ENCODE measurements around the gene MAJIN.
"Not testable (repeated sequence)": the region's sequence is repeated elsewhere in the genome, so short reads cannot be mapped to it uniquely, and the experiment has no call there.

The MAJIN gene

DNA sequence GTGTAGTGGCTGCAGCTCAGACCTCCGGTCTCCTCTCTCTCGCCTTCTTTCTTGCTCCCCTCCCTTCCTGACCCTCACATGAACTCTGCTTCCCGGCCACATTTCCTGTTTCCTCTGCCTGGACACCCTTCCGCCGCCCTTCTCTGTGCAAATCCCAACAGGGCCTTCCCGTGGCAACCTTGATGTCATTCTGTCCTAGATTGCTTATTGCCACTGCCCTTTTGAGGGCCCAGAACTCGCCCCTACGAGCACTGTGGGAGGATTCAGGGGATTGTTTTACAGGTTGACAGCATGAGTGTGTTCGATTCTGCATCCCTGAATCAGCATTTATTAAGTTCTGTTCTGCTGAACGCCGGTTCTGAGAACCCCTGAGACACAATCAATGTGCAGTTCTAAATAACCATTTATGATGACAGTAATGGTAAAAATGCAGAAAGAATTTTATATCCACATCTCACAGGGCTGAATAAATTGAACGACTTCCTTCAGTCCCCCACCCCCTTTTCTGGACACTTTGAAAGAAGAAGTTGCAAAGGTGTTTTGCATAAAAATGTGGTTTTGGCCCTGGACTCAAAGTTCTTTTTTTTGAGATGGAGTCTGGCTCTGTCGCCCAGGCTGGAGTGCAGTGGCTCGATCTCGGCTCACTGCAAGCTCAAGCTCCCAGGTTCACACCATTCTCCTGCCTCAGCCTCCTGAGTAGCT is 18.5 kb upstream of the MAJIN start:
- DNase-seq: peak; percentile 40 to 65

DNA sequence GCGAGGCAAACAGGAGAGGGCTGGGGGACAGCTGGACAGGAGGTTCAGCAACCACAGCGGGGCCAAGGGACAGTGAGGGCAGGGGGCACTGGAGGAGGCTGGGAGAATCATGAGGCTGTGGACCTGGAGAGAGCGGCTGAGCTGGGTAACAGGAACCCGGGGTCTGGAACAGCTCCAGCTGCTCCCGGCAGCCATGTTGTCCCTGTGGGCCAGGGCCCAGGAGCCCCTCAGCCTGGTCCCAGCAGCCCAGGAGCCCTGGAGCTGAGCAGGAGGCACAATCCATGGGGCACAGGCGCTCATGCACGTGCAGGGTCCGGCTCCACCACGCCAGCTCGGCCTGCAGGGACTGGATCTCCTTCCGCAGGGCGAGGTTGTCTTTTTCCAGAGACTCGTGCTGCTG is 17.5 kb upstream of the MAJIN start:
- no peak for DNase-seq

DNA sequence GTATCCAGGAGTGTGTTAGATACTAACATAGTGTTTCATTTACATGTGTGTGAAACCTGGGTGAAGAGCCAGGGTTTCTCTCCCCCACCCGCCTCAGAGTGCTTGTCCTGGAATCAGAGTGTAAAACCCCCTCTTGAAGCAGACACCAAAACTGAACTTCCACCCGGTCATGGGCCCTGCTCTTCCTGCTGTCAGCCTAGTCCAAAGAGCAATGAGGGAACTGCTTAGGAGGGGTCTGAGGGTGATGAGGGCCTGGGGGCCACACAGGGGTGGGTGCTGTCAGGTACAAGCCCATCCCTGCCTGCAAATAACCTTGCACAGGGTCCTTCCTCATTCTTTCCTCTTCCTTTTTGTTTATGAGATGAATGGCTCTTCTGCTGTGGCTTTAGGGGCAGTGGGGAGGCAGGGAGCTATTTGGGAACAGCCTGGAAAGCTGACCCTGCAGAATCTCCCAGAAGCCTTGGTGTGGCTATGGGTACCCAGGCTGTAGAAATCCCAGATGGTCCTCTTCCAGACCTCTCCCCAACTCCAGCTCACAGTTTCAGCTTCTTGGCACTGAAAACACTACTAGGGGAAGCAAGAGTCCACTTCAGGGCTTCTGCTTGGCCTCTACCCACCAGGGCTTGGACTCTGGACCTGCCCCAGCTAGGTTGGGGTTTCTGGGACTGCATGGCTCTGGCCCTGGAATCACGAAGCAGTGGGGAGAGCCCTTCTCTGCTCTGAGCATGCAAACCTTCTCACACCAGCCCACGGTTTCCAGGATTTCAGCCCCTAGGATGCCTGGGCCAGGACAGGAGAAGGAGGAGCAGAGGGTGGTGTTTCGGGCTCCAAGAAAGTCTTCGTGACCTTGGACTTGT is 16.3 kb upstream of the MAJIN start:
- no peak for DNase-seq

DNA sequence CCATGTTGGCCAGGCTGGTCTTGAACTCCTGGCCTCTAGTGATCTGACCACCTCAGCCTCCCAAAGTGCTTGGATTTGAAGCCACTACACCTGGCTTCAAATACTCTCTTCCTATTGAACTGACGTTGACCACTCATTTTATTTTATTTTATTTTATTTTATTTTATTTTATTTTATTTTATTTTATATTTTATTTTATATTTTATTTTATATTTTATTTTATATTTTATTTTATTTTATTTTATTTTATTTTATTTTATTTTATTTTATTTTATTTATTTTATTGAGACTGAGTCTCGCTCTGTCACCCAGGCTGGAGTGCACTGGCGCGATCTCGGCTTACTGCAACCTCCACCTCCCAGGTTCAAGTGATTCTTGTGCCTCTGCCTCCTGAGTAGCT is 11.4 kb upstream of the MAJIN start:
- DNase-seq: not testable (repeated sequence)

DNA sequence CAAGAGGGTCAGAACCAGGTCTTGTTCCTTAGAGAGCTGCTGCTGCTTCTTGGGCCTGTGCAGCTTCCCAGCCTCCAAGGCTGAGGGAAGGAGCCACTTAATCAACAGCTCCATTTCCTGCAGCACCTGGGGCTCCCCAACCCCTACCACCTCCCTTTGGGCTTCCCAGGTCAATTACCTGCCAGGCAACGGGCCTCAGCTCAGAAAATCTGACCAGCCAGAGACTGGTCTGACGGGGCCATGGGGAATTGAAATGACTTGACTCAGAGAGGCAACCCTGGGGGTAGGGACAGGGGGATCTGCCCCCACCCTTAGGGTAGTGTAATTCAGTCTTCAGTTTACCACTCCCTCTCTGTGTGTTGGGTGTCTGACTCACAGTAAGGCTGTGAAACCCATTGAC is 4.7 kb upstream of the MAJIN start:
- DNase-seq: no peak

DNA sequence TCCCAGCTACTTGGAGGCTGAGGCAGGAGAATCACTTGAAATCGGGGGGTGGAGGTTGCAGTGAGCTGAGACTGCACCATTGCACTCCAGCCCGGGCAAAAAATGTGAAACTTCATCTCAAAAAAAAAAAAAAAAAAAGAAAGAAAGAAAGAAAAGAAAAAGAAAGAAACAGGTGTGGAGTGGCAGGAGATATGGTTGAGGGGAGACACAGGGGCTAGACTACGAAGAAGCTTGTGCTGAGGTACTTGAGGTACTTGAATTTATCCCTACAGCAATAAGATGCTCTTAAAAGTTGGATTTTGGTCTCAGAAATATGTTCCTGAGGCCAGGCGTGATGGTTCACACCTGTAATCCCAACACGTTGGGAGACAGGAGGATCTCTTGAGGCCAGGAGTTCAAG is 2.2 kb upstream of the MAJIN start:
- no peak for DNase-seq

DNA sequence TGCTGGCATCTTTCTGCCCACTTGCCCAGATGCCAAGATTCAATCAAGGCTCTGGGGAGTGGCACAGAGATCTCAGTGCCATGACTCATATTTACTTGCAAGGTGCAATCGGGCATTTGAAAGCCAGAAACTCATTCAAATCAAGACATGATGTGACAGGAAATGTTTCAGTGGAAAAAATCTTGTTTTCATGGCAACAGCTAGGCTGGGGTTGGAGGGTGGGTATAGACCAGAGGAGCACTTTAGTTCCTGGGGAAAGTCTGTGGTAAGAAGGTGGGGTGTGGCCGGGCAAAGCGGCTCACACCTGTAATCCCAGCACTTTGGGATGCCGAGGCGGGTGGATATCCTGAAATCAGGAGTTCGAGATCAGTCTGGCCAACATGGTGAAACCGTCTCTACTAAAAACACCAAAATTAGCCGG is 1.2 kb downstream of the MAJIN start:
- no peak for DNase-seq

DNA sequence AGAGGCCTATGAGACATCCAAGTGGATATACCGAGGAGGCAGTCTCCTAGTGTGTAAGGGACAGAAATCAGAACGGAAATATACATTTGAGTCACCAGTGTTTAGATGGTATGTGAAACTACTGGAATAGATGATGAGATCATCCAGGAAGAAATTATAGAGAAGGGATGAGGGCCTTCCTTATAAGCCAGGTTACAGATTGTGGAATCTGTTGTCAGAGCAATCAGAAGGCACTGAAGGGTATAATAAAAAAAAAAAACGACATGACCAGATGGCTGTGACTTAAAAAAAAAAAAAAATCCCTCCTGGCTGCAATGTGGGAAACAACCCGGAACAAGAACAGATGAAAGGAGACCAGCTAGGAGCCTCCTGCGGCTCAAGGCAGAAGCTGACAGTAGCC is 2.7 kb downstream of the MAJIN start:
- no peak for DNase-seq

DNA sequence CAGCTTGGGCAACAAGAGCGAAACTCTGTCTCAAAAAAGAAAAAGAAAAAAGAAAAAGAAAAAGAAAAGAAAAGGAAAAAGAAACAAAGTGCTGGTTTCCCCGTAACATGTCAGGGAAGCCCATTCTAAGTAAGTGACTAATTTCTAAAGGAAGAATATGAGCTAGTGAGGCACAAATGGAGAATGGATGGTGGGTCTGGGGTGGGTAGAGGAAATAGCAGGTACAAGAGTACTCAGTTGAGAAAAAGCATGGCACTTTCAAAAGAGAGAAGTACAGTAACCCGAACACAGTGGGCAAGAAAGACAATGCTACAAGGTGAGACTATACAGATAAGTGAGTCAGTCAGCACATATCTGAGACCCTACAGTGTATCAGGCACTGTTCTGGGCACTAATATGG is 4.5 kb downstream of the MAJIN start:
- DNase-seq: no peak

DNA sequence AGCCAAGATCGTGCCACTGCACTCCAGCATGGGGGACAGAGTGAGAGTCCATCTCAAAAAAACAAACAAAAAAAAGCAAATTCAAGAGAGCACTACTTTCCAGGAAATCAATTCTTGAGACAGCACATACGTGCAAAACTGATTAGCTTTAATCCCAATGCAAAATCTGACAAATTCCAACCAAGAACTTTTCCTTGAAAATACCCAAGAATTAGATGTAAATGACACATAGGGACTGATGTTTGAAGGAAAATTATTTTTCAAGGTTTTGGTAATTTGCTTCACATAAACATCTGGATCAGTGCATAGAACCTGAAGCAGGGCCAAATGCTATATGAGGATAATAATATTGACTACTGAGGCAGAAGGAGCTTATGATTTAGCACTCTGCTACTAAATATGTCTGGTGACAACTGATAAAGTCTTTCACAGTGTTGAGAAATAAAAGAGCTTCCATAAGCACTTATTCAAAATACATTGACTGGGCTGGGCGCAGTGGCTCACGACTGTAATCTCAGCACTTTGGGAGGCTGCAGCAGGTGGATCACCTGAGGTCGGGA is 8.8 kb downstream of the MAJIN start:
- DNase-seq: no peak

DNA sequence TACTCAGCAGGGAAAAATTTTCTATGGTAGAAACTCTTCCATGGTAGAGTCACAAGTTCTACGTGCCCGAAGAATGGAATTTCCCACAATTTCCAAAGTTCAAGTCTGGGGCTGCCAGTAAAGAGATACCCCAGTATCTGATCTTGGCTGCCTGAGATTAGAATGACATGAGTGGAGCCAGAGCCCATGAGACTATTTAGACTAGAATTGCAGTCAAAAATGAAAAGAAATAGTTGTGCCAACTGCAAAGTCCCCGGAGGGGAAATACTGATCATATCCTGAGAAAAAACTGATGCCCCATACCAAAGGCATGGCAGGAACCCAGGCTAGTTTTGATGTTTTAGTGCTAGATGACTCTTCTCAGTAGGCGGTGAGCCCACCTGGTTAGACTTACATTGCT is 11.2 kb downstream of the MAJIN start:
- no peak for DNase-seq

DNA sequence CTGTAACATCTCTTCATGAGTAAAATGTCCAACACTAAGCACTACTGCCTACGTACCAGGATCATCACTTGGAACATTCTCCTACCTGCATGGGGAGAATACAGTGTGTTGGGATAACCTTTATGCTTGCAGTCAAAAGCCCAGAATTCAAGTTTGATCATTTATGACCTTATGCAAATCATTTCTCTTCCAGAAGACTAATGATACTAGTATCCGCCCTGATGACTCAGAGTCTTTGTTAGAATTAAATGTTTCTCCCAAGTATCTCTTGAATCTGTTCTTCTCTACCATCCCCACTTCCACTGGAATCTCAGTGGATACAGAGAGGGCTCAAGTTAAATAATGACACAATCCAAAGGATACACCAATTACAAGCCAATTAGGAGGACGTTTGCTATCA is 12.4 kb downstream of the MAJIN start:
- DNase-seq: no peak

DNA sequence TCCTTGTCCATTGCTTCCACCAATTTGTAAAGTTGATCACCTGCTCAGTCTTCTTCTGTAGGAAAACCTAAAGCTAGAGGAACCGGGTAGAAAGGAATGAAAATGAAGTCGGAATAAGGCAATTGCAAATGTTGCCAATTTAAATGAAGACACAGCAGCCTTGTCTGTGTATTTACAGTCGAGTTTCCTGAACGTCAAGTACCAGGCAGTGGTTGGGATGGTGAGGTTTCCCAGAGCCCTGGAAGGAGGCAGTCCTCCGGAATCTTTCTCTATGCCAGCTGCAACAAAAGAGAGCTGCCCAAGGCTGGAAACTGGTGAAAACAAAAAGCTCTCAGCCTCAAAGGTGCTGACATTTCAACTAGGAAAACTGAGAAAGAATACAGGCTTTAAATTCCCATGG is 17.7 kb downstream of the MAJIN start:
- no peak for DNase-seq

DNA sequence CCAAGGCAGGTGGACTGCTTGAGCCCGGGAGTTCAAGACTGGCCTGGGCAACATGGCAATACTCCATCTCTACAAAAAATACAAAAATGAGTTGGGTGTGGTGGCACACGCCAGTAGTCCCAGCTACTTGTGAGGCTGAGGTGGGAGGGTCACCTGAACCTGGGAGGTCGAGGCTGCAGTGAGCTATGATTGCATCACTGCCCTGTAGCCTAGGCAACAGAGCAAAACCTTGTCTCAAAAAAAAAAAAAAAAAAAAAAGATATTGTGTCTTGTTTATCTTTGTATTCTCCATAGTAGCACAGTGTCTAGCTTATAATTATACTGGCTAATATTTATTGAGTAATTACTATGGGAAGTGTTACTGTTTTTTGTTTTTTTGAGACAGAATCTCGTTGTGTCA is 20.4 kb downstream of the MAJIN start:
- DNase-seq: no peak

DNA sequence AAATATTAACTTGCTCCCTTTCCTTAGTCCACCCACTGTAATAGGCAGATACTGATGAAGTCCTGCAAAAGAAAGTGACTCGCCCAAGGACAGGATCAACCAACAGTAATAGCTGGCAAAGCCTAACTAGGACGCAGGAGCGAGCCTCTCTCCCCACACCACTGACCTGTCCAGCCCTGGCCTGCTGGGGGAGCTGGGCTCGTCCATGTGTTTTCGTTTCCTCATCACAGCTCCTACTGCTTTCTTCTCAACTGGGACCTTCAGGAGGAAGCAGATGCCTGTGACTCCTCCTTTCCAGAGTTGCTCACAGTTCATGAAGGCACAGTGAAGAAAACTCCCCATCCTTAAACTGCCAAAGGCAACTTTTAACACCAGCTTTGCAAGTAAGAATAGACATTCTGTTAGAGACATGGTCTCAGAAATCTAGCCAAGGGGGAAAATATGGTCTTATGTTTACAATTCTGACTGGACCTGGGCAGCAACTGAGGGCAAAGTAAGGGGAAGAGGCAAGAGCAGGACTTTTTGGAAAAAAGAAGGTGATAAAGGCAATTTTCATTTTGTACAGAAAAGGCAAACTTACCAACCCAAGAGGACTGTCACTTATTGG is 24.6 kb downstream of the MAJIN start:
- peak; percentile 29 to 58 for DNase-seq

DNA sequence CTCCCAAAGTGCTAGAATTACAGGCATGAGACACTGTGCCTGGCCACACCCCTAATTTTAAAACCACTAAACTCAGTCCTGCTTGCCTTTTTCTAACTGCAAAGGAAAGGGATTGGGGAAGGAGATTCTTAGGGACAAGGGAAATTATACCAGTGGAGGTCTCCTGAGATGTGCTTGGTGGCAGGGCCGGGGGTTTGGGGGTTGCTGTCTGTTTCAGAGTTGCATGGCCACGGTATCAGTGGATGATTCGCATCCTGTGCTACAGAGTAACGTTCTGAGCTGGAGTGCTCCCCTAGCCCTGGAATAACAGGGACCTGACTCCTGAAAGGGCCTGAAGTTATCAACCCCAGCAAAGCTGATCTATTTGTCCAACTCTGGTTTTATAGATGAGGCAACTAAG is 35.4 kb downstream of the MAJIN start:
- no peak for DNase-seq

DNA sequence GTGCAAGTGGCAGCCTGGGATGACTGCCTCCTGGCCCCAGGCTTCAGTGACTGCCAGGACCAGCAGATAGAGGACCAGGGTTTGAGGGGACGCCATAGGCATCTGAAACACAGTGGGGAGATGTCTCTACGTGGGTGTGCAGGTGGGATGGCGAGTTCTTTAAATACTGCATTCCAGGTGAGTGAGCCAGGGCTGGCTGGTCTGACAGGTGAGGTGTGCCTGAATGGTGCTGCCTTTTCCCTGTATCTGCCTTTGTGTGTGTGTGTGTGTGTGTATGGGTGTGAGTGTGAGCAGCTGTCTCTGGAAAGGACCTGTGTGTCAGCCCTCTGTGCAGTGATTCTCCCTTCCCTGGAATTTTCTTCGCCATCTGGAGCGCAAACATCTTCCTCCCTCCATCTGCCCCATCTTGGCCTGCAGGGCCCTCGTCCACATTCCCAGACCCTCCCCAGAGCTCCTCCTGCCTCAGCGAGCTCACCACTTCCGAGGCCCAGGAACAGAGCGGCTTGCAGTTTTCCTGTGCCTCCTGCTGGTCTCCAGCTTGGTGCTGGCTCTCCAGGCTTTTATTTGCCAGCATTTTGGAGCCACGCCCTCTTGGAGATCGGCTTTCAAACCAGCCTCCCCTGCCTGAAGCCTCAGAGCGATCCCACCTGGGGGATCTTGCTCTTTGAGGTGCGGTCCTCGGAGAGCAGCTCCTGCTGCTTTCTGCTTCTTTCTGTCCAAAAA is 36.4 kb downstream of the MAJIN start, which contains the start of gene GPHA2:
TSS of gene GPHA2 (minus strand) at position 535 of the 723 bp plus-strand sequence. CDS start at position 102, 433 bp downstream.
- no peak for DNase-seq

DNA sequence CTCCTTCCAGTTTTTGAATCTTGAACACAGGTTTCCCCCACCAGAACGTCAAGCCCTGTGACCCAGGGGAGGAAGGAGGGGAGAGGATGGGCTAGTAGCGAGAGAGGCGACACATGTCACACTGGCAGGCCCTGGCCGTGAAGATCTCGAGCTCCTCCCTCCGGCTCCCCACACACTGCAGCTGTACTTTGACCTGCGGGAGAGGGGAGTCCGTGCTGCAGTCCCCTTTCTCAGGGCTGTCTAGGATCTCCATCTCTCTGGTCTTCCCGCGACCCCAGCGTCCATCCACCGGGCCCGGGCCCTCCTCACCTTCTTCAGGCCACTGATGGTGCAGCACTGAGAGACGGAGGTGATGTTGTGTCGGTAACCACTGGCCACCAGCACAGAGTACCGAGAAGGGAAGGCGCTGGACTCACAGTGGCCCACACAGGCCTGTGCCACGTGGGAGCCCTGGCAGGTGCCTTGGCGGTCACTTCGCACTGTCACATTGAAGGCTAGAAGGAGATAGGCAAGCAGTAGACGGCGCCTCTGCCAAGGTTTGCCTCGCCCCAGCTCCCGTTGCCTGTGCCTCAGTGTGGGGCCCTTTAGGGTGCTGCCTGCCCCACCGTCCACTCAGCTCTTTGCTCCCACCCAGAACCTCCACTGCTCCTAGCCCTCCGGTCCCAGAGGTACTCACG is 37.1 kb downstream of the MAJIN start:
- DNase-seq: no peak

DNA sequence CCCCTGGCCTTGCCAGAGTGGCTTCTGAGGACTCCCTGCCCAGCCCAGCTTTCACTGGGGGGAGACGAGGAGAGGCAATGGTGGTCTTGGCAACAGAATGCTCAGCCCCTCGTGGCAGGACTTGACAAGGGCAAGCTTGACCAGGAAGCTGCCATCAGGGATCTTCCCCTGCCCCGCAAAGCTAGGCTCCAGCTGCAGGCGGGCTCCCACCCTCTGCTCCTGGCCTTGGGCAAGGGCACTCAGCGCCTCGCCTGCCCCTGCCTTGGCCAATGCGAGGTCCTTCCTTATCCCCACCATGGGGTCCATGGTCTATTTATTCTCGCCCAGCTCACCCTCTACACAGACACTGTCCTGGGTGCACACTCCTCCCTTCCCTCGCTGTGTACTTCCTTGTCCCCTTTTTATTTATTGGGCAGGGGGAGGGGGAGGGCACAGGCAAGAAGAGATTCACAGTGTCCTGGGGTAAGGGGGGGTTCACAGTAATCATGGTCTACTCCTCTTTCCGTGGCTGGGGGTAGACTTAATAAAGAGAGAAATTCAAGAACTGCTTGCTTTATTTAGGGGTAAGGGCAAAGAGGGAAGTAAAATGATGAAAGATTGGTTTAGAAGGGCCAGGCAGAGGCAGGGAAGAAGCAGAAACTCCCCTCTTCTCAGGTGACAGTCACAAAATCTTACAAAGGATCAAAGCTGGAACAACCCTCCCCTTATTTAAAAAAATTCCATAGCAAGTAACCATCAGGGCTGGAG is 37.8 kb downstream of the MAJIN start:
- DNase-seq: no peak

DNA sequence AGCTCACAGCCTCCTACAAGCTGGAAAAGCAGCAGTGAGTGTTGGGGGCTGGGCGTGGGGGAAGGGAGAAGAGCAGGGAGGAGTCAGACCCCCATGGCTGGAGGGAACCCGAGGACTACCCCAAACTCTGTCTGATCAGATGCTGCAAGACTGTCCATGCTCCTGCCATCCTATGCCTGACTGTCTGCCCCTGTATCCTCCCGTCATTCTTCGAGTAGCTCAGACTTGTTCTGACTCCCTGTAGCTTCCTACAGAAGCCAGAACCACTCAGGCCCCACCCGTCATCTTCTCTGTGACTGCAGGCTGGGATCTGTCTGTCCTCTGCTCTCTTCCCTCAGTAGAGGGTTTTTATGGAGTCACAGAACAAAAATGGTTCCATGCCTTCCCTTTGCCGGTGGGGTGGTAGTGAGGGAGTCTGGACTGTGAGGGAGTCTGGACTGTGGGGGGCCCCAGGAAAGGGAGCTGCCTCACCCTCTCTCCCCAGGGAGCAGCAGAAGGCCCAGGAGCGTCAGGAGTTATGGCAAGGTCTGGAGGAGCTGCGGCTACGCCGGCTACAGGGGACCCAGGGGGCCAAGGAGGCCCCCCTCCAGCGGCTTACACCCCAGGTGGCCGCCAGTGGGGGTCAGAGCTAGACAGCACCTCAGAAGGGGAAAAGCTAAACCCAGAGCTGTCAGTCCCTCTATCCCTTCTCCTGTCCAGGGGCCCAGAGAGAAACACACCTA is 38.5 kb downstream of the MAJIN start:
- DNase-seq: no peak

DNA sequence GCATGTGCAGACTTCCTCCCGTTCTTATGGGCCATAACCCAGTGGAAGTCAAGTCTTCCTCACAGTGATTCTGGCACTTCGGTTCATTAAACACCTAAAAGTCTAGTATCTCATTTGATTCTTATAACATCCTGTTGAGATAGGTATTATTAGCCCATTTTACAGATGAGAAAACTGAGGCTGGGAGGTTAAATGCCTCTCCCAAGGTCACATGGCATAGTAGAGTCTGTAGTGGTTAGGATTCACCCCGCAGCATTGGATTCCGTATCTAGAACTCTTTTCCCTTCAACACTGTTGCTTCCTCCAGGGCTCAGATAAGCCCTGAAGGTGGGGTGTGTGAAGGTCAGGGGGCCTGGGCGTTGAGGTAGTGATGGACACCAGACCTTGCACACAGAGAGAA is 39.6 kb downstream of the MAJIN start:
- no peak for DNase-seq
